ENCODE measurements around the gene THRAP3. TPM values are rescaled to one million over a fixed set of nuclear protein-coding genes. Genes with fewer than 3 reads are reported as not detected.

Gene THRAP3
- total RNA-seq, 2 donors from 2014 or later = 64.3 to 66.4 TPM

DNA sequence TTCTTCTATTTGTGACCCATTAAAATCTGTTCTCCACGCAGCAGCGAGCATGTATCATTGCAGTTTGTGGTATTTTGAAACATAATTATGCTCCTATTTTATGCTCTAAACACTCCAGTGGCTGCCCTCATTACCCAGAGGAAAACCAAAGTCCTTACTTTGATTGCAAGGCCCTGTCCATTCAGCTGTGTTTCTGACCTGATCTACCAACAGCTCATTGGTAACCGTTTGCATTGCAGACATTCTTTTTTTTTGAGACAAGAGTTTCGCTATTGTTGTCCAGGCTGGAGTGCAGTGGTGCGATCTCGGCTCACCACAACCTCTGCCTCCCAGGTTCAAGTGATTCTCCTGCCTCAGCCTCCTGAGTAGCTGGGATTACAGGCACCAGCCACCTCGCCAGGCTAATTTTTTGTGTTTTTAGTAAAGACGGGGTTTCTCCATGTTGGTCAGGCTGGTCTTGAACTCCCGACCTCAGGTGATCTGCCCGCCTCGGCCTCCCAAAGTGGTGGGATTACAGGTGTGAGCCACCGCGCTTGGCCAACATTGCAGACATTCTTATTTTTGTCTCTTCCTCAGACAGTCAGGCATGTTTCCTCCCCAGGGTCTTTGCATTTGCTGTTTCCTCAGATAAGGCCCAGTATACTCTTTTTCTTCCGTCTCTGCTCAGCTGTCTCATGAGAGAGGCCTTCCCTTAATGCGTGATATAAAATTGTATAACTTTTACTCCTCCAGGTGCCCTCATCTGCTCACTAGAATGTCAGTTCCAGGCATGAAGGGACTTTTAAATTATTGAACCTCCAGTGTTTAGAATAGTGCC, 32.5 kb downstream of the THRAP3 start:
- H3K9me3 ChIP-seq = no peaks in the 10 kb centered on the region
- no peaks in the 10 kb centered on the region for H3K27me3 ChIP-seq
- peaks cover 0 to 49% of the 10 kb centered on the region in 2 donors for H3K4me1 ChIP-seq
- H3K4me3 ChIP-seq = no peak overlapping the region
- TF ChIP-seq, protein P1, sequence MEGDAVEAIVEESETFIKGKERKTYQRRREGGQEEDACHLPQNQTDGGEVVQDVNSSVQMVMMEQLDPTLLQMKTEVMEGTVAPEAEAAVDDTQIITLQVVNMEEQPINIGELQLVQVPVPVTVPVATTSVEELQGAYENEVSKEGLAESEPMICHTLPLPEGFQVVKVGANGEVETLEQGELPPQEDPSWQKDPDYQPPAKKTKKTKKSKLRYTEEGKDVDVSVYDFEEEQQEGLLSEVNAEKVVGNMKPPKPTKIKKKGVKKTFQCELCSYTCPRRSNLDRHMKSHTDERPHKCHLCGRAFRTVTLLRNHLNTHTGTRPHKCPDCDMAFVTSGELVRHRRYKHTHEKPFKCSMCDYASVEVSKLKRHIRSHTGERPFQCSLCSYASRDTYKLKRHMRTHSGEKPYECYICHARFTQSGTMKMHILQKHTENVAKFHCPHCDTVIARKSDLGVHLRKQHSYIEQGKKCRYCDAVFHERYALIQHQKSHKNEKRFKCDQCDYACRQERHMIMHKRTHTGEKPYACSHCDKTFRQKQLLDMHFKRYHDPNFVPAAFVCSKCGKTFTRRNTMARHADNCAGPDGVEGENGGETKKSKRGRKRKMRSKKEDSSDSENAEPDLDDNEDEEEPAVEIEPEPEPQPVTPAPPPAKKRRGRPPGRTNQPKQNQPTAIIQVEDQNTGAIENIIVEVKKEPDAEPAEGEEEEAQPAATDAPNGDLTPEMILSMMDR (IDR thresholded peaks at IDR 0.05) = no peak
- H3K36me3 ChIP-seq = peaks cover 32% of the 10 kb centered on the region
- H3K27ac ChIP-seq = peak overlapping the region in 1 of 2 donors; percentile 12
- DNase-seq (ENCODE audit: low spot score) = no peak

DNA sequence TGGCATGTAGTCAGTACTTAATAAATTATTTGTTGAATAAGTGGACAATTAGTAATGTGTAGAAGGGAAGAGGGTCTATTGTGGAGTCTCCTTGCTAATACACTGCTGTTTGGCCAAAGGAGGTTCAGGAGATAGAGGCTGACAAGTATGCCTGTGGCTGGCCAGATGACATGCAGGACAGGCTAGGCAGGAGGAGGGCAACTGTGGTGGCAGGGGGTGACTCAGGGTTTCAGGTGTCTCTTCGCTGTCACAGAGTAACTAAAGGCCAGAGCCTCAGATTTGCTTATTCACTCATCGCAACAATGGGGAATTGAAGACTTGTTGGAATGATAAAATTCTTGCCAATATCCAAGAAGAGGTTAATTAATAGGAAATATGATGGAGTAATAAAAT, 33.1 kb downstream of the THRAP3 start:
- DNase-seq (ENCODE audit: low spot score) = no peak
- Histone ChIP-seq H3K36me3 (peaks cover 33% of the 10 kb centered on the region), H3K4me1 (peaks cover 0 to 43% of the 10 kb centered on the region in 2 donors), H3K9me3 (no peaks in the 10 kb centered on the region), H3K27me3 (no peaks in the 10 kb centered on the region), H3K4me3 (no peak overlapping the region), H3K27ac (peak overlapping the region in 1 of 2 donors; percentile 12)
- TF ChIP-seq, protein P1 (IDR thresholded peaks at IDR 0.05) = no peak

DNA sequence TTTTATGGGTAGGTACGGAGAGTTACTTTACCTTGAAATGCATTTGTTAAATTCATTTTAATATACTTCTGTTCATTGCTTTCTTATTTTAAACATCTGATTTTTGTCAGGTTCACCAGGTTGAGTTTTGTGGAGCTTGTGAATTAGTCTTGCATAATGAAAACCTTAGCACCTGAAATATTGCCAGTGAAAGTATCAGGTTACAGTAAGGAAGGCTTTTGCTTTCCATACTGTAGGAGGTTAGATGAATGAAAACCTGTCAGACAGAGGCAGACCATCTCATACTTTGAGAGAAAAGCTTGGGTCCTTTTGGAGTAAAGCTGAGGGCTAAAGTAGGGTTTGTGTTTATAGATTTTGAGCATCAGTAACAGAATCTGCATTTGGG, 34.7 kb downstream of the THRAP3 start:
- H3K27me3 ChIP-seq = no peaks in the 10 kb centered on the region
- no peak overlapping the region for H3K4me3 ChIP-seq
- H3K4me1 ChIP-seq = peaks cover 0 to 34% of the 10 kb centered on the region in 2 donors
- DNase-seq (ENCODE audit: low spot score) = no peak
- no peak overlapping the region for H3K27ac ChIP-seq
- TF ChIP-seq, protein P1 (IDR thresholded peaks at IDR 0.05) = no peak
- no peaks in the 10 kb centered on the region for H3K9me3 ChIP-seq
- peaks cover 33% of the 10 kb centered on the region for H3K36me3 ChIP-seq

DNA sequence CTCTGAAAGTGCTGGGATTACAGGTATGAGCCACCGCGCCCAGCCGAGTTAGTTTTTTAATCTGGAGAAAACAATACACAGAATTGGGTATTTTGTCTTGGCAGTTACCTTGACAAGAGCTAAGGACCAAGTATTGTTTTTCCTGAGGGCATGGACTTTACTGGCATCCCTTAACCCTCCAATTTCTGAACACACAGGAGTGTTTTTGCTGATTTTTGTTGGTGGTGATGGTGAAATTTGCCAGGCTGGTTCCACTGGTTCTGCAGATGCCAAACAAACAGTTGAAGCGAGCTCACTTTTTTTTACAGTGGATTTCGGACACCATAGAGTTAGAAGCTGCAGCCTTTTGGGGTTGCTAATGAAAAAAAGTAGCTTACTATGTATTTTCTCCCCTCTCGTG, 44.7 kb downstream of the THRAP3 start:
- DNase-seq (ENCODE audit: low spot score) = no peak
- H3K36me3 ChIP-seq = peaks cover 11% of the 10 kb centered on the region
- TF ChIP-seq, protein P1 (IDR thresholded peaks at IDR 0.05) = no peak
- H3K9me3 ChIP-seq = no peaks in the 10 kb centered on the region
- no peak overlapping the region for H3K27ac ChIP-seq
- H3K27me3 ChIP-seq = no peaks in the 10 kb centered on the region
- H3K4me3 ChIP-seq = no peak overlapping the region
- H3K4me1 ChIP-seq = peaks cover 0 to 32% of the 10 kb centered on the region in 2 donors

DNA sequence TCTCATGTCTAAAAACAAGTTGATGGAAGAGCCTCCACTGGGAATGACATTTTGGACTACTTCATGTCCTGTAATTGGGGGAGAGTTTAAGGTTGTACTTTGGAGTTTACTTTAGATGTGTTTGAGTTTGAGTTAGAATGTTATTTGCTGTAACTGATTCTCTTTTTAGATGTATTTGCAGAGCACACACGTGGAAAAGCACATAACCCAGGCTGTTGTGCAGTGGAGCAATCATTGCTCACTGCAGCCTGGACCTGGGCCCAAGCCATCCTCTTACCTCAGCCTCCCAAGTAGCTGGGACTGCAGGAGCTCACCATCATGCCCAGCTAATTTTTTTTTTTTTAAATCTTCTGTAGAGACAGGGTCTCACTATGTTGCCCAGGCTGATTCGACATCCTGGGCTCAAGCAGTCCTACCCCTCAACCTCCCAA, 45.2 kb downstream of the THRAP3 start:
- peaks cover 0 to 32% of the 10 kb centered on the region in 2 donors for H3K4me1 ChIP-seq

More for the DNA sequence above, 45.2 kb downstream of the THRAP3 start:
- Histone ChIP-seq H3K27ac (no peak overlapping the region), H3K27me3 (no peaks in the 10 kb centered on the region), H3K9me3 (no peaks in the 10 kb centered on the region), H3K36me3 (peaks cover 11% of the 10 kb centered on the region), H3K4me3 (no peak overlapping the region)
- no peak for DNase-seq (ENCODE audit: low spot score)
- TF ChIP-seq, protein P1 (IDR thresholded peaks at IDR 0.05) = no peak
